Suppressor macrophage (primary cell): Measurements from ENCODE around the gene CTBP2.
"Not testable (repeated sequence)": the region's sequence is repeated elsewhere in the genome, so short reads cannot be mapped to it uniquely, and the experiment has no call there.

Experiments
- DNase-seq, 4 experiments: peaks; one replicate each; pipeline ENCODE4 v3.0.0-alpha.2; 2020 to 2022

CTBP2 gene

DNA sequence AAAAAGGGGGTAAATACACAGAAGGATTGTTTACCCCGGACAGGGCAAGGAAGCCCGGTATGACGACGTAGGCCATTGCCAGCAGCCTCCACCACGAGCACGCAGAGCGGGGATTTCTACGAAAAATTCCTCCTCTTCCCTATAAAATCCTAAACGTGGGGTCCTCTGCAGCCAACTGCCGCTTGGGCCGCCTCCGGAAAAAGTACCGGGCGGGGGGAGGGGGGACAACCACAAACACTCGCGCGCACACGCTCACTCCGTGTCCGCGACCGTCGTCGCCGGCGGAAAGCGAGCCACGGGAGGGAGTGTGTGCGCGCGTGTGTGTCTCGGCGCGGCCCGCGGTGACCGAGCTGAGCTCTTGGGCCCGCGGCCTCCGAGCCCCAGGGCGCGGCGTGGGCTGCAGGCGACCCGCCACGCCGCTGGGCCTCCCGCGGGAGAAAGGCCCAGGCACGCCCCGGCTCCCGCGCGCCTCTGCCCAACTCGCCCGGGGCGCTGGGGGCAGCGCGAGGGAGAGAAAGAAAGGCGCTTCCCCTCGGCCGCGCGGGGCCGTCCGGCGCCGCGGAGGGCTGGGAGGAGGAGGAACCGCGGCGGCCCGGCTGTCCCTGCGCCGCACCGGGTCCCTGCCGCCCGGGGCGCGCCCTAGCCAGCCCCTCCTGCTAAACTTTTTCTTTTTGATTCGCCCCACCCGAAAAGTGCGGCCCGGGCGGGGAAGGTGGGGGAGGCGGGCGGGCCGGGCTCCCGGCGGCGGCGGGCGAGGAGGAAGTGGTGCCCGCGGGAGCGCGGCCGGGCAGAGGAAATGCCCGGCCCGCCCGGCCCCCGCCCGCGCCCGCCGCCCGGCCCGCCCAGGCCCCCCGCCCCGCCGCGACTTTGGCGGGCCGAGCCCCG, 1.5 kb downstream of the CTBP2 start:
- peak; percentile 56 to 85 (median 74) for DNase-seq

DNA sequence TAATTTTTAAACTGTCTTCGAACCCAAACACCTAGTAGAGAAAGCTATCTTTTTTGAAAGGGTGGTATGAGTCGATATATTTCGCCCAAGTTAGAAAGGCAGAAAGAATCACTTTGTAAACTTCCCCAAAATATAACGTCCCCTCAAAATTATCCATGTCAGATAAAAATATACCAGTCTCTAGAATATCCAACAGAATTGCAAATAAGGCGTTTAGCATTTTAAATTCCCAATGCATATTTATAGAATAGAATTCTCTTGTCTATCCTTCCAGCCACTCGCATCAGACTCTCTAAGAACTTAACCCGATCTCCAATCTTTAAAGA, 2.1 kb downstream of the CTBP2 start:
- no peak for DNase-seq

DNA sequence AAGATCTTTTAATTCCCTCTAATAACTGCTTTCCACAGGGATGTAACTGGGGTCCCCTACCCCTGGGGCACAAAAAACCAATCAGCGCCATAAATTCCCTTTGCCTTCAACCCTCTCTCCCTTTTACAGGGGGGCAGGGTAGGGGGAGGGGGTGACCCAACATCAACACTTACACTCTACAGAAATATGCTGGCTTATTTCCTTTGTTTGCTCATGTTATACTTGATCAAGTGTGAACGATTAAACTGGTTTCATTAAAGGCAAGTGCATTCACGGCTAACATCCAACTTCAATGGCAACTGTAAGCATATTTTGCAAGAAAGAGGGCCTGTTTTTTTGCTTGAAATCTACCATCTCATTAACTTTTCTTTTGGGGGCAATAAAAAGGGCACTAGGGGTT, 2.9 kb downstream of the CTBP2 start:
- no peak for DNase-seq

GRCh38 chr10:125156739-125157480, 3.5 kb downstream of the CTBP2 start:
- no peak for DNase-seq

DNA sequence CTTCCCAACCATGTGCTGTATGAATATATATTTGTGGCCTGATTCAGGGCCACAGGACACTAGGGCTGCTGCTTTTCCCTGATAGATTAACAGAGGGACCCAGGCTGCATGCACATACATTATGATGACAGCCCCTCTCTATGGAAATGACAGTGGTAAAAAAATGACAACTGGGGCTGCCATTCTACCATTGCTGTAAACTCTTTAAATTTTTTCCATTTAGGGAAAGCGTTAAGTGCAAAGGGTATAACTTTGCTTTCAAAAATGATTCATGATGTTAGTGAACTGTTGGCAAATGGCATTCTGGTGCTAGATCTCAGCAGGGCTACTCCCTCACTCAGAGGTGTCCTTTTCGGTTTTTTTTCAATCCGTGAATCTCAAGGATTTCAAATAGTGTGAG, 4.2 kb downstream of the CTBP2 start:
- no peak for DNase-seq

- DNase-seq: no peak
Observed at GRCh38 chr10:125155101-125155500, 5.3 kb downstream of the CTBP2 start.

DNA sequence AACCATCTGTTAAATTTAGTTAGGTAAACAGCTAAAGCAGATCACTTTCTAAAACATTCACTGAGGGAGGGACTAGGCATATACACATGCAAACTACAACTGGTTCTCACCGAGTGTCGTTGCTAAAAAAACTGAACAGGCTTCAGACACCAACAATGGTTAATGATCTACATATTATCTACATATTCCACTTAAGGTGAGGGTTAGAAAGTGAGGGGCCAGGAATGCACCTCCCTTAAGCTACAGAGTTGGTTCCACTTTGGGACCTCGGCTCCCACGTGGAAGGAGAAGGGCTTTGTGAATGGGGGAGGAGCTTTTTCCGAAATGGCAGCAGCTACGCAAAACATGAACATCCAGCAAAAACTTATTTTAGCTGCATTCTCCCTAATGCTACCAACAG, 5.8 kb downstream of the CTBP2 start:
- peak in 2 of 4 experiments; percentile 11 to 39 for DNase-seq

DNA sequence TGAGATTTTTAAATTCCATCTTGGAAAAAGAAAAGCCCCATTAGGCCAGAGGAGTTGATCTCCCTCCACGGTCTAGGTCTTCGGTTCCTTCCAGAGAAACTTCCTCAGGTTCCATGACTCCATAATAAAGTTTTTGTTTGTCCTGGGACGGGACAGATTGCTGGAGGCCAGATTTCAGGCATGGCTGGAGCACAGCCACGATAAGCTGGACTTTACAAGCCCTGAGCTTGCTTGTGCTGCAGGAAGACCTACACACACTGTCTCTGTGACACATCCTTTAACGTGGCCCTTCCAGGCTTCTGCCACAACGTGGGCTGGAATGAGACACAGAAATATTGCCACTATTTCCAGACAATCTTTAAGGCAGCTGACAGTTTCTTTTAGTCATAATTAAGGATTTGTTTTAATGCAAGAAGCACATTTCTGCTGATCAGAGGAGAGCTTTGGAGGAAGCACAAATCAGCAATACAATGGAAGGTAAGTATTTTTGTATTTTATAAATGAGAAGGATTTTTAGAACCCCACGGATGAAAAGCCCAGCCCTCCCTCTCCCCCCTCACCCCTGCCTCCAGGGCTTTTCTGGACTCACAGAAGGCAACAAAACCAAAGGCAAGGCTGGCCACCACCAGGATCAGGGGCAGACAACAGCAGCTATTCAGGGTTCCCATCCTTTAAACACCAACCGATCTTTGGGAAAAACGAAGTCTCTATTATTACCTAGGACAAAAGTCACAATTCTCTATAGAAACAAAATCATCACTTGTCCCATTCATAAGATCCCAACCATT, 6.5 kb downstream of the CTBP2 start:
- DNase-seq: peak; percentile 31 to 65 (median 38)

GRCh38 chr10:125152450-125153368, 7.7 kb downstream of the CTBP2 start:
- DNase-seq: no peak

- DNase-seq: peak; percentile 18 to 42 (median 31)
Observed at GRCh38 chr10:125151553-125152449, 8.6 kb downstream of the CTBP2 start.

DNA sequence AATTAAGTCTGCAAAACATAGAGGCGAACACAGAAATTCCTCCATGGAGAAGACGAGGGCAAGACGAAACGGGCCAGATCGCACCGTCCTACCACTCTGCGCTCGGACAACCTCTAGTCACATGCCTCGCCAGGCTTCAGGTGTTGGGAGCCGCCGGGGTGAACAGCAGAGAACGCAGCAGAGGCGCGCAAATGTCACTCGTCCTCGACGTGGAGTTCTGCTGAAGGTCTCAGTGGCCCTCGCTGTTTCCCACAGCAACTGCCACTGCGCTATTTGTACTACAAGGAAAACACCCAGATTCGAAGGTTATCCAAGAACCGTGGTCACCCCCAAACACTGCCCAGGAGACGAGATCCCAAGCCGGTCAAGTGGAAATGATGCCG, 9.2 kb downstream of the CTBP2 start:
- DNase-seq: no peak

- DNase-seq: not testable (repeated sequence)
Observed at GRCh38 chr10:125150376-125151083, 9.8 kb downstream of the CTBP2 start.

DNA sequence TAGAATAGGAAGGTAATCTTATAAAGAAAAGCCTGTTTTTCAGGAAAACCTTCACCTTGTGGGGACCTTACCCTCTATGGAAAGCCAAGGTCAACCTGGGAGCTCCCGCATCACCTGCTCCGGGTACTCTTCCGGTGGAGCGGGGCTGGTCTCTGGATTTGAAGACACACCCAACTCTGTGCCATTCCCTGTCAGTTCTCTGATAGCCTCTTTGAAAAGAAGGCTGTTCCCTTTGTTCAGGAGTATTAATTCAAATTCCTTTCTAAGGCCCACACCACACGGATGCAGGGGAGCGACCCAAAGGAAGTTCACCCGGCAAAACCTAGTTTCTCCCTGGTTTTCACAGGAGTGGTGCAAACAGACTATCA, 10.7 kb downstream of the CTBP2 start:
- no peak for DNase-seq

- peak; percentile 48 to 67 (median 66) for DNase-seq
Observed at GRCh38 chr10:125149036-125149679, 11.2 kb downstream of the CTBP2 start.

DNA sequence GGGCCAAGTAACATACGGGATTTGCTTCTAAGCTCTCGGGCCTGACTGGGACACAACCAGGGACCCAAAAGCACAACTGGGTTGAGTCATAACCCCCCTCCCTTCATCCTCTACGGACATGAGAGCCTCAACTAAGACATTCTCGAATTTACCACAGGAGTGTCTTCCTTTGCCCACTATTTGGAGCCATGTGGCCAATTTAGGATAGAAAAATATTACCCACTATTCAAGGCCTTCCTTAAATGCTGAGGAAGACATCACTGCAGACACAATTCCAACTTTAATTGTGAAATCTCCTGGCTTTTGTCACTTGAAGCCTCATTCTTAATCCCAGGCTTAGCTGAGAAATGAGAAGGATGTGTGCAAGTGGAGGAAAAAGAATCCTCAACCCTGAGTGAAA, 11.8 kb downstream of the CTBP2 start:
- DNase-seq: no peak

GRCh38 chr10:125147971-125148439, 12.4 kb downstream of the CTBP2 start:
- peak; percentile 28 to 48 (median 44) for DNase-seq

DNA sequence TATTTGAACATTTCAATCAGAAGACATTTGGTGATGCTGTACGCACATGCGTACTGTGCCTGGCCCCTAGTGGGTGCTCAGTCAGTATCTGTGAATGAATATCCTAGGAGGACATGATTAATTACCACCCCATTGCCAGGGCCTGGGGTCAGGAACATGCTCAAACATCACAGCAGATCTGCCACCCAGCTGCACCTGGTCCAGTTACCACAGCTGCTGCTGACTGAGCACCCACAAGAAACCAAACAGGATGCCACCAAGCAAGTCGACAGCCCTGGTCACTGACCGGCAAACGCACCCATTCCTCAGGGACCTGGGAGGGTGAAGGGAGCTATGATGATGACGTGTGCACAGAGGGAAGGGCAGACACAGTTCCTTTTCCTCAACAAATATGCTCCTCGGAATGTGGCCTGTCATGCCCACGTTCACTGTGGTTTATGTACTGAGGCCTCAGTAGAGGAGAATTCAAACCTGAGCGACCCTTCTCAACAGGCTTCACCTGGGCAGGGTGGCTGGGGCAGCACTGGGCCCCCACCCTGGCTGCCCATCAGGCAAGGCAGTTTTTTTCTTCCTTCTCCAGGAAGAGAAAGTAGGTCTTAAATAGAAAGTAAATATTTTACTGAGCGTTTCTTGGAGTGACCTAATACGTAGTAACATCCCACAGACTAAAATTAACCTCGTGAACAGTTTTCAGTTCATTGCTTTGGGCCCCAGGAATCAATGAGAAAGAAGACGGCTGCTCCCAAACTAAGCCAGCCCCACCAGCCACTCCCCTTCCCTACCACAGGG, 13.4 kb downstream of the CTBP2 start:
- DNase-seq: peak; percentile 59 to 72 (median 67)

DNA sequence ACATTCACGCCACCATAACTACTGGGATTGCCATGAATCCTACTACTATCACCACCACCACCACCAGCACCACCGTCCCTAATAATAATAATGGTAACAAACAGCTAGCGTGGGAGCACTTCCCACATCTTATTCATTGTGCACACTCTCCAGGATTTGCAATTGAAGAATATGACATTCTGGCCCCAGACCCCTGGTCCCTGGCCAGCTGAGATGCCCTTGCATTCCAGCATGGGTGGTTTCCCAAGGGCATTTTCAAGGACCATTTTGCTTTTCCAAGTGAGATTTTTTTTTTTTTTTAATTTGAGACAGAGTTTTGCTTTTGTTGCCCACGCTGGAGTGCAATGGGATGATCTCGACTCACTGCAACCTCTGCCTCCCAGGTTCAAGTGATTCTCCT, 14.7 kb downstream of the CTBP2 start:
- no peak for DNase-seq
